ENCODE data around the gene MXRA8. TPM values are rescaled to one million over a fixed set of nuclear protein-coding genes. Genes with fewer than 3 reads are reported as not detected.

MXRA8 gene
- polyA plus RNA-seq, 2 of the 4 experiments (the other 2 are of a cell fraction), result 0.12 to 0.22 TPM

DNA sequence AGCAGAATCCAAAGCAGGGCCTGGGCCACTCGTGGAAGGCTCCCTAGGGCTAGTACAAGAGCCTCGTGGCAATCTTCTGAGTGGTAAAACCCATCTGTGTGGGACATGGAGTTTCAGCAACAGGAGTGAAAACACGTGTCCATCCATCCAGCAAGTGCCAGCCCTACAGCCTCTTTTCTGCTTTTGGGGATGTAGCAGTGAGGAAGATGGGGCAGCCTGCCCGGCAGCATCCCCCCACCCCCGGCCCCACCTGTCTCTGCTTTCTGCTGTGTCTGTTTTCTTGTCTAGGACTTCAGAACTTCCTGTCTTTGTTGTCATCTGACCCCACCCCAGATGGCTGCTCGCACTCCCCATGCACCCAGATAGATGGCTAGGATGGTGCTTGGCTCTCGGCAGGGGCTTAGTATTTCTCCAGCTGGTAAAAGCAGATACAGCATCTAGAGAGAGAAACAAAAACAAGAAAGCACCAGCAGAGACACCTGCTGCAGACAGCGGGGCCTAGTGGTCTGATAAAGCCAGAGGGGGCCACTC is 32.2 kb downstream of the MXRA8 start:
- ChIA-PET POLR2A (no interaction called here), CTCF (interaction anchor here (2.4 kb wide), 1 partner anchor 20 kb away, joined by 7 read pairs; no protein-coding TSS in a partner anchor)
- WGBS (ENCODE audit: missing lambda C conversion rate), result 100% methylated on average over 3 of the region's 8 CpGs
- ATAC-seq (no peak), FAIRE-seq (no peak), DNase-seq (ENCODE audit: low read depth in 1 of 2, low spot score in 1 of 2) (no peak)
- no peak overlapping the region for H3K4me3 ChIP-seq
- peaks cover 13% of the 10 kb centered on the region; the same call in 2 of the 3 replicates for H3K4me1 ChIP-seq
- H3K27ac ChIP-seq, result peak overlapping the region in 1 of 2 experiments; percentile 97; a peak in 2 of 6 replicates
- peak overlapping the region; percentile 95 for H3K4me2 ChIP-seq
- no peaks in the 10 kb centered on the region for H3K9me3 ChIP-seq
- TF ChIP-seq NPAS2 (CRISPR knock-in tag; IDR thresholded peaks at IDR 0.05; ENCODE audit: borderline replicate concordance) (no peak), HDAC2 (IDR thresholded peaks at IDR 0.05) (no peak), RFX5 (IDR thresholded peaks at IDR 0.05) (no peak), HOXA7 (CRISPR knock-in tag; IDR thresholded peaks at IDR 0.05) (no peak), EP300 (IDR thresholded peaks at IDR 0.05) (no peak), ZFP36 (IDR thresholded peaks at IDR 0.05; ENCODE audit: borderline replicate concordance, partially characterized antibody) (no peak), NFE2L2 (conservative IDR thresholded peaks at IDR 0.05; ENCODE audit: low read length) (no peak)

DNA sequence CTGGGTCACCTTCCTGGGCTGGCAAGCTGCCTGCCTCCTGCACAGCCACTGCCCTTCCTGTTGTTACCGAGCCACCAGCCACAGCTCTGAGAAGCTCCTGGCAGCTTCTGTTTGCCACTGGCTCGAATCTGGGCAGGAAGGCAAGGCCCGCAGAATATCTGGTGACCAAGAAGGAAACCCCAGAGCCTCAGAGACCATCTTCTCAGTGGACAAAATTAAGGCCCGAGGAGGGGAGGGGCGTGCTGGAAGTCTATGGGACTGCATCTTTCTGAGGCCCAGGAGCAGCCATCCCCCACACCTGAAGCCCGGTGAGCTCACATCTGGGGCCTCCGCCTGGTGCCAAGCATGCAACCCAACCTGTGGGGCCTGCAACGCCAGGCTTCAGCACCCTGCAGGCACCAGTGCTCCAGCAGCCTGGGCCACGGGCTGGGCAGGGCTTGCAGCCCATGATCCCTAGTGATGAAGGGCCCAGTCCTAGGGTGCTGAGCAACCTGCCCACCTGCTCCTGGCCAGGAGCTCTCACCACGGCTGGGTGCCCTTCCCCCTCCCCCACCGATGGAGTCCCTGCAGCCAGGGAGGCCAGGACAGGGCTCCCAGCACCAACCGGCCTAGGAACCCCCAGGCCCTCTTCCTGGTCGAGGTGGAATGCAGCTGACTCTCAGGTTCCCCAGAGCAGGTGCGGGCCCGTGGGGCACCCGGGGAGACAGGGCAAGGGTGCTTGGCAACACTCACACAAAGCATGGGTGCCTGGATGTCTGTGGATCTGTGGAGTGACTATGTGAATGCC is 32.9 kb downstream of the MXRA8 start:
- ChIA-PET CTCF (interaction anchor here (2.4 kb wide), 1 partner anchor 21 kb away, joined by 7 read pairs; no protein-coding TSS in a partner anchor), POLR2A (no interaction called here)
- DNase-seq (ENCODE audit: low read depth in 1 of 2, low spot score in 1 of 2), result no peak
- Histone ChIP-seq H3K4me3 (peak overlapping the region; percentile 96), H3K4me1 (peaks cover 7% of the 10 kb centered on the region; the same call in 2 of the 3 replicates), H3K9me3 (no peaks in the 10 kb centered on the region), H3K27ac (peak overlapping the region; percentile 94 to 97), H3K4me2 (peak overlapping the region; percentile 95)
- WGBS (ENCODE audit: missing lambda C conversion rate), result 49% methylated on average over 6 of the region's 16 CpGs
- TF ChIP-seq POLR2A (IDR thresholded peaks at IDR 0.05; ENCODE audit: low read length) (no peak), NPAS2 (CRISPR knock-in tag; IDR thresholded peaks at IDR 0.05; ENCODE audit: borderline replicate concordance) (no peak), HDAC2 (IDR thresholded peaks at IDR 0.05) (no peak), ZSCAN20 (CRISPR knock-in tag; IDR thresholded peaks at IDR 0.05) (no peak), BHLHE40 (IDR thresholded peaks at IDR 0.05; ENCODE audit: low read depth, low read length) (no peak), CHD2 (IDR thresholded peaks at IDR 0.05; ENCODE audit: low read length, partially characterized antibody) (no peak), TFCP2L1 (CRISPR knock-in tag; IDR thresholded peaks at IDR 0.05) (no peak), FOXS1 (CRISPR knock-in tag; IDR thresholded peaks at IDR 0.05) (no peak), CBX8 (IDR thresholded peaks at IDR 0.05) (no peak)
- TF ChIP-seq, protein P1, sequence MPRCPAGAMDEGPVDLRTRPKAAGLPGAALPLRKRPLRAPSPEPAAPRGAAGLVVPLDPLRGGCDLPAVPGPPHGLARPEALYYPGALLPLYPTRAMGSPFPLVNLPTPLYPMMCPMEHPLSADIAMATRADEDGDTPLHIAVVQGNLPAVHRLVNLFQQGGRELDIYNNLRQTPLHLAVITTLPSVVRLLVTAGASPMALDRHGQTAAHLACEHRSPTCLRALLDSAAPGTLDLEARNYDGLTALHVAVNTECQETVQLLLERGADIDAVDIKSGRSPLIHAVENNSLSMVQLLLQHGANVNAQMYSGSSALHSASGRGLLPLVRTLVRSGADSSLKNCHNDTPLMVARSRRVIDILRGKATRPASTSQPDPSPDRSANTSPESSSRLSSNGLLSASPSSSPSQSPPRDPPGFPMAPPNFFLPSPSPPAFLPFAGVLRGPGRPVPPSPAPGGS (IDR thresholded peaks at IDR 0.05), result no peak
- TF ChIP-seq, protein P2, sequence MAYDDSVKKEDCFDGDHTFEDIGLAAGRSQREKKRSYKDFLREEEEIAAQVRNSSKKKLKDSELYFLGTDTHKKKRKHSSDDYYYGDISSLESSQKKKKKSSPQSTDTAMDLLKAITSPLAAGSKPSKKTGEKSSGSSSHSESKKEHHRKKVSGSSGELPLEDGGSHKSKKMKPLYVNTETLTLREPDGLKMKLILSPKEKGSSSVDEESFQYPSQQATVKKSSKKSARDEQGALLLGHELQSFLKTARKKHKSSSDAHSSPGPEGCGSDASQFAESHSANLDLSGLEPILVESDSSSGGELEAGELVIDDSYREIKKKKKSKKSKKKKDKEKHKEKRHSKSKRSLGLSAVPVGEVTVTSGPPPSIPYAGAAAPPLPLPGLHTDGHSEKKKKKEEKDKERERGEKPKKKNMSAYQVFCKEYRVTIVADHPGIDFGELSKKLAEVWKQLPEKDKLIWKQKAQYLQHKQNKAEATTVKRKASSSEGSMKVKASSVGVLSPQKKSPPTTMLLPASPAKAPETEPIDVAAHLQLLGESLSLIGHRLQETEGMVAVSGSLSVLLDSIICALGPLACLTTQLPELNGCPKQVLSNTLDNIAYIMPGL (CRISPR knock-in tag; IDR thresholded peaks at IDR 0.05; ENCODE audit: borderline replicate concordance), result no peak
- peak in 1 of 2 experiments; percentile 2; a peak in 2 of 6 replicates for ATAC-seq
- FAIRE-seq, result no peak

DNA sequence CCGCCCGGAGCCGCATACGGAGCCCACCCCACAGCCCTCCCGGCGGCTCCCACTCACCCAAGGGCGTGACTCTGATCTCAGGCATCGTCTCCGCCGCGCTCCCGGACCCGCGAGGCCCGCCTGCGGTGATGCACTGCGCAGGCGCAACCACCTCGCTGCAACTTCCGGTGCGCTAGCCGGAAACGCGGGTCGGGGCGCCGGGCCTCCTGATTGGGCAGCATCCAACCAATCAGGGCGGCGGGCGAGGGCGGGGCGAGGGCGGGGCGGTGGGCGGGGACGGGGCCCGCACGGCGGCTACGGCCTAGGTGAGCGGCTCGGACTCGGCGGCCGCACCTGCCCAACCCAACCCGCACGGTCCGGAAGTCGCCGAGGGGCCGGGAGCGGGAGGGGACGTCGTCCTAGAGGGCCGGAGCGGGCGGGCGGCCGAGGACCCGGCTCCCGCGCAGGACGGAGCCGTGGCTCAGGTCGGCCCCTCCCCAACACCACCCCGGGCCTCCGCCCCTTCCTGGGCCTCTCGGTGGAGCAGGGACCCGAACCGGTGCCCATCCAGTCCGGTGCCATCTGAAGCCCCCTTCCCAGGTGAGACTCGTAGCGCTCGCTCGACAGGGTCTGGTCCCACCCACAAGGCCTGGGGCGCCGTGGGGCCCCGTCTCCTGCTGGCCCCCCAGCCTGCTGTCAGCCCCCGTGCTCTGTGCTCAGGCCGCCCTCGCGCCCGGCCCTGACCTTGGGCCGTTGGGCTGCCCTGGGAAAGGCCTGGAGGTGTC is 33.6 kb downstream of the MXRA8 start, which contains the start of the genes CPTP and INTS11:
Gene CPTP (plus strand): TSS at position 279 of the 764 bp plus-strand sequence. CDS start 2,109 bp downstream, outside the sequence.
Gene INTS11 (minus strand): TSS at position 137 of the 764 bp plus-strand sequence. CDS start 52 bp downstream, at position 85.
- ChIA-PET POLR2A (no interaction called here), CTCF (no interaction called here)
- Histone ChIP-seq H3K27ac (peak within 1 kb of the TSS; percentile 94 to 97), H3K4me3 (peak within 1 kb of the TSS; percentile 96), H3K4me2 (peak within 1 kb of the TSS; percentile 95), H3K4me1 (peaks cover 6% of the 10 kb centered on the region; the same call in 1 of the 3 replicates), H3K9me3 (no peaks in the 10 kb centered on the region)
- peak; percentile 73 to 89 for DNase-seq (ENCODE audit: low read depth in 1 of 2, low spot score in 1 of 2)
- WGBS (ENCODE audit: missing lambda C conversion rate), result 7% methylated on average over 3 of the region's 84 CpGs
- ATAC-seq, result peak; percentile 70 to 83
- no peak for FAIRE-seq
- no peak for TF ChIP-seq ZFP36 (IDR thresholded peaks at IDR 0.05; ENCODE audit: borderline replicate concordance, partially characterized antibody)
- TF ChIP-seq, protein P3, sequence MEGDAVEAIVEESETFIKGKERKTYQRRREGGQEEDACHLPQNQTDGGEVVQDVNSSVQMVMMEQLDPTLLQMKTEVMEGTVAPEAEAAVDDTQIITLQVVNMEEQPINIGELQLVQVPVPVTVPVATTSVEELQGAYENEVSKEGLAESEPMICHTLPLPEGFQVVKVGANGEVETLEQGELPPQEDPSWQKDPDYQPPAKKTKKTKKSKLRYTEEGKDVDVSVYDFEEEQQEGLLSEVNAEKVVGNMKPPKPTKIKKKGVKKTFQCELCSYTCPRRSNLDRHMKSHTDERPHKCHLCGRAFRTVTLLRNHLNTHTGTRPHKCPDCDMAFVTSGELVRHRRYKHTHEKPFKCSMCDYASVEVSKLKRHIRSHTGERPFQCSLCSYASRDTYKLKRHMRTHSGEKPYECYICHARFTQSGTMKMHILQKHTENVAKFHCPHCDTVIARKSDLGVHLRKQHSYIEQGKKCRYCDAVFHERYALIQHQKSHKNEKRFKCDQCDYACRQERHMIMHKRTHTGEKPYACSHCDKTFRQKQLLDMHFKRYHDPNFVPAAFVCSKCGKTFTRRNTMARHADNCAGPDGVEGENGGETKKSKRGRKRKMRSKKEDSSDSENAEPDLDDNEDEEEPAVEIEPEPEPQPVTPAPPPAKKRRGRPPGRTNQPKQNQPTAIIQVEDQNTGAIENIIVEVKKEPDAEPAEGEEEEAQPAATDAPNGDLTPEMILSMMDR (IDR thresholded peaks at IDR 0.05), result no peak
- TF ChIP-seq CHD2 (IDR thresholded peaks at IDR 0.05; ENCODE audit: low read length, partially characterized antibody), result no peak
- TF ChIP-seq, protein P4, sequence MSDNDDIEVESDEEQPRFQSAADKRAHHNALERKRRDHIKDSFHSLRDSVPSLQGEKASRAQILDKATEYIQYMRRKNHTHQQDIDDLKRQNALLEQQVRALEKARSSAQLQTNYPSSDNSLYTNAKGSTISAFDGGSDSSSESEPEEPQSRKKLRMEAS (IDR thresholded peaks at IDR 0.05), result peak; percentile 41; the same call in 1 of the 2 replicates
- TF ChIP-seq JUN (IDR thresholded peaks at IDR 0.05), result peak in 1 of 2 experiments; percentile 57; a peak in 1 of 5 replicates
- no peak for TF ChIP-seq FOXS1 (CRISPR knock-in tag; IDR thresholded peaks at IDR 0.05)
- TF ChIP-seq MAFK (IDR thresholded peaks at IDR 0.05; ENCODE audit: partially characterized antibody), result no peak
- TF ChIP-seq FOSB (CRISPR knock-in tag; IDR thresholded peaks at IDR 0.05), result no peak
- TF ChIP-seq HDAC2 (IDR thresholded peaks at IDR 0.05), result no peak
- TF ChIP-seq, protein P5, sequence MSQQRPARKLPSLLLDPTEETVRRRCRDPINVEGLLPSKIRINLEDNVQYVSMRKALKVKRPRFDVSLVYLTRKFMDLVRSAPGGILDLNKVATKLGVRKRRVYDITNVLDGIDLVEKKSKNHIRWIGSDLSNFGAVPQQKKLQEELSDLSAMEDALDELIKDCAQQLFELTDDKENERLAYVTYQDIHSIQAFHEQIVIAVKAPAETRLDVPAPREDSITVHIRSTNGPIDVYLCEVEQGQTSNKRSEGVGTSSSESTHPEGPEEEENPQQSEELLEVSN (IDR thresholded peaks at IDR 0.05; ENCODE audit: borderline replicate concordance, low read depth), result 0 out of 2 replicates have a peak, but pooled peaks have one; percentile 28
- no peak for TF ChIP-seq MYC (IDR thresholded peaks at IDR 0.05; ENCODE audit: borderline replicate concordance, low read length)
- no peak for TF ChIP-seq NPAS2 (CRISPR knock-in tag; IDR thresholded peaks at IDR 0.05; ENCODE audit: borderline replicate concordance)
- TF ChIP-seq NR3C1 (IDR thresholded peaks at IDR 0.05), result no peak
- TF ChIP-seq PHF8 (IDR thresholded peaks at IDR 0.05; ENCODE audit: borderline replicate concordance, low read depth), result peak; percentile 3; the same call in 1 of the 2 replicates
